ENCODE data around the gene BCL2.

DNA sequence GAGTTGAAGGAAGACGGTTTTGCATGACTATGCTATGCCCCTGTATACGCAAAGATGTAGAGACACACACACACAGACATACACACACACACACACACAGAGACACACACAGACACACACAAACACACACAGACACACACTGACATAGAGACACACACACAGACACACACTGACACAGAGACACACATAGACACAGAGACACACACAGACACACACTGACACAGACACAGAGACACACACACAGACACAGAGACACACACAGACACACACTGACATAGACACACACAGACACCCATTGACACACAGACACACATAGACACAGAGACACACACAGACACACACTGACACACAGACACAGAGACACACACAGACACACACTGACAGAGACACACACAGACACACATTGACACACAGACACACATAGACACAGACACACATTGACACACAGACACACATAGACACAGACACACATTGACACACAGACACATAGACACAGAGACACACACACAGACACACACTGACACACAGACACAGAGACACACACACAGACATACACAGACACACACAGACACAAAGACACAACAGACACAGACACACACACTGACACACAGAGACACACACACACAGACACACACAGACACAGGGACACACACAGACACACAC is 121.3 kb downstream of the BCL2 start:
- no peak for TF ChIP-seq EZH2phosphoT487 (IDR thresholded peaks at IDR 0.05)
- TF ChIP-seq EZH2 (IDR thresholded peaks at IDR 0.05) = no peak
